GM21447 (cell line): ENCODE measurements around the gene TOLLIP.
A peak's percentile ranks its signal among the peaks of the same experiment; 100 is the strongest.
"Not testable (repeated sequence)": the region's sequence is repeated elsewhere in the genome, so short reads cannot be mapped to it uniquely, and the experiment has no call there.

Experiments used
- ATAC-seq: cut with Tn5 transposase; IDR thresholded peaks from one replicate; pipeline ENCODE4 v1.9.1; 2021; ENCODE audit not compliant: unreplicated experiment

The TOLLIP gene

DNA sequence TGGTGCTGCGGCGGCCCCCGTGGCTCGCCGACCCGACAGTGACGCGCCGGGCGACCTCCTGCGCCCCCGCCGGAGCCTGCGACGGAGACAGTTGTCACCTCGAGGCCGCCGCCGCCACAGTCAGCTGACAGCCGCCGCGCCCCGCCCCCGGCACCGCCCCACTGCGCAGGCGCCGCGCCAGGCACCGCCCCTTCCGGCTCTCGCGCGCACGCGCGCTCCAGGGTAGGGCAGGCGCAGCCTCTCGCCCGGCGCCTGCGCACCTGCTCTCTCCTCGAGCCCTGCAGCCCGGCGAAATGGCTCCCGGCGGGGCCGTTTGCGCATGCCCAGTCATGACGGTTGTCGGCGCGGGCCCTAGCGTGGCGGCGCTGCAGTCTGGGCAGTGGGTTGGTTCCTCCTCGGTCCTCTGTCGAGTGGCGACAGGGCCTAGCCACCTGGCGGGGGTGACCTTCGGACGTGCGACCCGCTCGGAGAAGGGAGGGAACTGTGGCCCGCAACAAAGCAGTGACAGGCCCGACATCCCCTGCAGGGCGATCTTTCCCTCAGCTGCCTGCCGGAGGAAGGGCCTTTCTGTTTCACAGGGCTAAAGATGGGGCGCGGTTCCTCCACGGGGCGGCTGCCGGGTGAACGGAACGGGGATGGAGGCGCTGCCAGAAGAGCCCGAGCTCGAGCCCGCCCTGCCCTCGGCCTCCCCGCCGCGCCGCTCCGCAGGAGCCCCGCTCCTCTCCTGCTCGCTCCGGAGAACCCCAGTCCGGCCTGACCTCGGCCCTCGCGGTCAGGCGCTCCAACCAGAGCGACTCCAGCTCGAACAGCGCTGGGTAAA, at the start of gene TOLLIP:
Gene TOLLIP, minus strand, starts transcription at position 135 of the 820 bp plus-strand sequence. Its CDS starts 134 bp downstream, at position 1.
- peak; percentile 84 for ATAC-seq

GRCh38 chr11:1358931-1359330, 49.5 kb upstream of the TOLLIP start:
- ATAC-seq, result not testable (repeated sequence)

DNA sequence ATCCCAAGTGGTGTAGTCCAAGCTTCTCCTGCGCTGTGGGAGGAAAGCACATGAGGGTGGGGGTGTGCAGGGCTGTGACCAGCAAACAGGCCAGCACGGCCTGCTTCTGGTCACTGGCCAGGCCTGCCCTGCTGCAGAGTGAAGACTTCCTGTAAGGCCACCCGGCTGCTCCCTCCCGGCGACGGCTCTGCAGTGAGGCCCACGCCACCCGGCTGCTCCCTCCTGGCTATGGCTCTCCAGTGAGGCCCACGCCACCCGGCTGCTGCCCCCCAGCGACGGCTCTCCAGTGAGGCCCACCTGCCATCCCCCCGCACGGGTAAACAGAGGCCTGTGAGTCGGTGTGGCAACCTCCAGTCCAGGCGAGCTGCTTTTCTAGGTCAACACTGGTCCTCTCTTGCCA, 48.9 kb upstream of the TOLLIP start:
- ATAC-seq, result no peak

DNA sequence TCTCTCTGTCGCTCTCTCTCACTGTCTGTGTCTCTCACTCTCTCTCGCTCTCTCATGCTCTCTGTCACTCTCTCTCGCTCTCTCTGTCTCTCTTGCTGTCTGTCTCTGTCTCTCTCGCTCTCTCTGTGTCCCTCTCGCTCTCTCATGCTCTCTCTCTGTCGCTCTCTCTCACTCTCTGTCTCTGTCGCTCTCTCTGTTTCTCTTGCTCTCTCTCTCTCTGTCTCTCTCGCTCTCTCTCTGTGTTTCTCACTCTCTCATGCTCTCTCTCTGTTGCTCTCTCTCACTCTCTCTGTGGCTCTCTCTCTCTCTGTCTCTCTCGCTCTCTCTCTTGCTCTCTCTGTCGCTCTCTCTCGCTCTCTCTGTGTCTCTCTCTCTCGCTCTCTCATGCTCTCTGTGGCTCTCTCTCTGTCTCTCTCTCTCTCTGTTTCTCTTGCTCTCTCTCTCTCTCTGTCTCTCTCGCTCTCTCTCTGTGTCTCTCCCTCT, 47.1 kb upstream of the TOLLIP start:
- no peak for ATAC-seq

DNA sequence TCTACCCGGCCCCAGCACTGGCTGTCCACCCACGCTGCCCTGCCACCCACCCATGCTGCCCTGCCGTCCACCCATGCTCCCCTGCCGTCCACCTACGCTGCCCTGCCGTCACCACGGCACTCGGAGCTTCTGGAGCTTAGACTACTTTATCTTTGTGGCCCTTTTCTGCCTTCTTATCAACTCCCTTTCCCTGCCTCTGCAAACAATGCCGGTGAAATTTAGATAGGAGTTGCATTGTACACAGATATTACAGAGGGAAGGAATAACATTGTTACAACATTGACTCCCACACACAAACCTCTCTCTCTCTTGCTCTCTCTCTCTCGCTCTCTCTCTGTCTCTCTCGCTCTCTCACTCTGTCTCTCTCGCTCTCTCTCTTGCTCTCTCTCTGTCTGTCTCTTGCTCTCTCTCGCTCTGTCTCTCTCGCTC, 46.6 kb upstream of the TOLLIP start:
- no peak for ATAC-seq

DNA sequence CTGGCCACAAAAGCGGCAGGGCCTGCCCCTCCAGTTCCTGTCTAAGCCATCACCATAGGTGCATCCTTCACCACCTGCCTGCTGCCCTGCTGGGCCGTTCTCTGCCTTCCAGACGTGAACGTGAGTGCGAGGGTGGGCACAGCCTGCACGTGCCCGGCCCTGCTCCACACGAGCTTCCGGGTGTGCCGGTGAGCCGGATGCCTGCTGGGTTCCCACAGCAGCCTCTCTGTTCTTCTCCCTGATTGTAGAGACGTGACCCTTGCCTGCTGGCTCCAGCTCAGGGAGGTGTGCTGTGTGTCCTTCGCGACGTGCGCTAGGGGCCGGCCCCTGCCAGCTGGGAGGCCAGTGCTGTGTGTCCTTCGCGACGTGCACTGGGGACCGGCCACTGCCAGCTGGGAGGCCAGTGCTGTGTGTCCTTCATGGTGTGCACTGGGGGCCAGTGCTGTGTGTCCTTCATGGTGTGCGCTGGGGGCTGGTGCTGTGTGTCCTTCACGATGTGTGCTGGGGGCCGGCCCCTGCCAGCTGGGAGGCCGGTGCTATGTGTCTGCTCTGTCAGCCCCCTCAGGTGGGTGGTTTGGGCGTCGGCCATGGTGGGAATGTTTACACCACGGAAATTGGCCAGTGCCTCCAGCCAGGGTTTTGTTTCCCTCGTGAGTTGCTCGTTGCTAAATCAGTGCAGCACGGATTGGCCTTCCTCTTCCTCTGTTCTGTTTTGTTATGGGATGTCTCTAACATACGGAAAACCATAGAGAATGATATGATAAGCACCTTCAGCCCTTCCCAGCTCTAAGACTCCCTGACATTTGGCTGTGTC, 44.9 kb upstream of the TOLLIP start:
- no peak for ATAC-seq

DNA sequence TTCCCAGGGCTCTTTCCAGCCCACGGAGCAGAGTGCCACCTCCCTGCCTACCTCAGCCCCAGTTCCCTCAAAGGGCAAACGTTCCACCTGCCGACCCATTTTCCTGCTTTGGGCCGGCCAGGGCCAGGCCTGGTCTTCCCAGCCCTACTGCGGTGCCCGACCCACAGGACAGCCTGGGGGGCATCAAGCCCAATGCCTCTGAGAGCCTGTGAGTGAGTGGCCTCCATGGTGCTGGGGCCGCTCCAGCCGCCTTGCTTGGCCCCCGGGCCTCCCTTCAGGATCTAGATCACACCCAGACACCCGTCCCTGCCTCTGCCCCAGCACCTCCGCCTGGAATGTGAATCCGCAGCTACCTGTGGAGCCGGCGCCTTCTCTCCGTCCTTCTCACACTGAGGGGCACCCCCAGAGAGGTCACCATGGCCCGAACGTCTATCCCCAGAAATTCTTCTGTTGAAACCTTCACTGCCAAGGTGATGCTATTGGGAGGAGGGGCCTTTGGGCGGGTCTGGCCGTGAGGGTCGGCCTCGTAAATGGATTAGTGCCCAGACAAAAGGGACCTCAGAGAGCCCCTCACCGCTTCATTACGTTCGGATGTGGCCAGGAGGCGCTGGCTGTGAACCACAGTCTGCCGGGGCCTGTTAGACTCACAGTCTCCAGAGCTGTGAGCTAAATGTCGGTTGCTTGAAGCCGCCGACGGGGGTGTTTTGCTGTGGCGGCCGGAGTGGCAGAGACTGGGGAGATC, 44.1 kb upstream of the TOLLIP start:
- ATAC-seq, result no peak

GRCh38 chr11:1352696-1353382, 43.4 kb upstream of the TOLLIP start:
- no peak for ATAC-seq

- ATAC-seq, result no peak
Measured at GRCh38 chr11:1351278-1351937, 42.0 kb upstream of the TOLLIP start.

- ATAC-seq, result no peak
Measured at GRCh38 chr11:1350086-1350725, 40.8 kb upstream of the TOLLIP start.

DNA sequence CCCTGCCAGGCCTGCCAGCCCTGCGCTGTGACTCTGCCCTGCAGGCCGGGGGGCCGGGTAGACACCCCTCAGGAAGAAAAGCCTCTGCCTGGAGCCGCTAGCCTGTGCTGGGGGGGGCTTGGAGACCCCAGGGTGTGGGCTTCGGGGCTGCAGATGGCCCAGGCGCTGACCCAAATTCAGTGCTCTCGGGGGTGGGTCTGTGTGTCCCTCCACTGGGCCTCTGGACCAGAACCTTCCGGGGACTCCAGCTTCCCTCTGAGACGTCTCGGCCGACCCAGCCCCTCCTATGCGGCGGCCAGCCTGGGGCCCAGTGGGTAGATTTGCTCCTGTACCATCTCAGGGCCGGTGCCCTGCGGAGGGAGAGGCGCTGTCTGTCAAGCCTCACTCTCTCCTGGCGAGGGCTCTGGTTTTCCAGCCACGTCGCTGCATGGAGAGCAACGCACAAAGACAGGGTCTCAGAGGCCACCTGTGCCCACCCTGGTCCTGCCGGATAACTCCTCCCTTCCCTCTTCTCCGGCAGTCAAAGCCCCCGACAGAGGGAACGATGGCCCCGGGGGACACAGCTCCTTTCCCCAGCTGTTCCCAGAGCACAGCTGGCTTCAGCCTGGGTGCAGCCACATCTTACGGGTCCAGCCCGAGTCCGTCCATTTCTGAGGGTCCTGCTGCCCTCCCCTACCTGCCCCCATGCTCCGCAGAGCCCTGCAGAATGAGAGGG, 40.1 kb upstream of the TOLLIP start:
- no peak for ATAC-seq

DNA sequence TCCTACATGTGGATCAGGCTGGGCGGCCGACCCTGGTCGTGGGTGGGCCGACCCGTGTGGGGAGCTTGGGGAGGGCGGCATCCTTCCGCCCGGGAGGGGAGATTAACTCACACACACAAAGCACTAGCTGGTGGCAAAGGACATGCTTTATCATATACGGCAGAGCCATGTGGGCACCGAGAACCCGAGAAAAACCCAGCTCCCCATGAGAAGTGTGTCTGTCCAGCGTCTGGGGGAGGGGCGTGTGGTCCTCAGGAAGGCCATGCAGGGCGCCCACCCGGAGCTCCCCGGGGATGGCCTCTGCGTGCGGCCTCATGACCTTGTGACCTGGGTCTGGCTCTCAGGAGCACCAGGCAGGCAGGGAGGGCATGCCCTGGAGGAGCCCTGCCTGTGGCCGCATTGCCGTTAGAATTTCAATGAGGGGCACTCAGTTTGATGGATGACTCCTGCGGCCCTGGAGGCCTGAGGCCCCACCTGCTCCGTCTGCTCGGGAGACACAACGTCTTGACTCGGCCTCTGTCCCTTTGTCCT, 39.4 kb upstream of the TOLLIP start:
- no peak for ATAC-seq

DNA sequence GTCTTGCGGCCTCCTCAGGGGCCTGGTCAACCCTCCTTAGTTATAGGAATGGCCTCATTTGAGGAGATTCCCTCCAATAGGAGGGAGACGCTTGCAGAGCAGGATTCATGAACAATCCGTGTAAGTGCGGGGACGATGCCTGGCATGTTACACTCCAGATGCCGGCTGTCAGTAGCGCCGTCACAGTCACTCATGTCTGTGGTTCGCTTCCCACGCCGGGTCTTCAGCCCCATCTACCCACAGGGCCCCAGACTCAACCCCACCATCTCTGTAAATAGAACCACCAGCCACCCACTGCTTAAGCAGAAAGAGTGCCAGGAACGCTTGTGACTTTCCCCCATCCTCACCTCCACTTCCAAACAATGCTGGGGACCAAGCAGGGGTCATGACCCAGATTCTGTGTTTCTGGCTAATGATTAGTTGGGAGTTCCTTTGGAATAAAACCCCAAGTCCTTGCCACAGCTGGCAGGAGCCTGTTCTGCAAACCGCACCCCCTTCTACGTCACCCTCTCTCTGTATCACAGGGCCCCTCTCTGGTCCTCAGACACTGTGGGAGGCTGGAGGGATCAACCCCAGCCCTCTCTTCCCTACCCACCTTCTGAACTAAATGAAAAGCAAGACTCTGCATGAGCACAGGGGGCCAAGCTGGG, 38.8 kb upstream of the TOLLIP start:
- ATAC-seq, result no peak

- not testable (repeated sequence) for ATAC-seq
Measured at GRCh38 chr11:1347411-1347999, 38.1 kb upstream of the TOLLIP start.

DNA sequence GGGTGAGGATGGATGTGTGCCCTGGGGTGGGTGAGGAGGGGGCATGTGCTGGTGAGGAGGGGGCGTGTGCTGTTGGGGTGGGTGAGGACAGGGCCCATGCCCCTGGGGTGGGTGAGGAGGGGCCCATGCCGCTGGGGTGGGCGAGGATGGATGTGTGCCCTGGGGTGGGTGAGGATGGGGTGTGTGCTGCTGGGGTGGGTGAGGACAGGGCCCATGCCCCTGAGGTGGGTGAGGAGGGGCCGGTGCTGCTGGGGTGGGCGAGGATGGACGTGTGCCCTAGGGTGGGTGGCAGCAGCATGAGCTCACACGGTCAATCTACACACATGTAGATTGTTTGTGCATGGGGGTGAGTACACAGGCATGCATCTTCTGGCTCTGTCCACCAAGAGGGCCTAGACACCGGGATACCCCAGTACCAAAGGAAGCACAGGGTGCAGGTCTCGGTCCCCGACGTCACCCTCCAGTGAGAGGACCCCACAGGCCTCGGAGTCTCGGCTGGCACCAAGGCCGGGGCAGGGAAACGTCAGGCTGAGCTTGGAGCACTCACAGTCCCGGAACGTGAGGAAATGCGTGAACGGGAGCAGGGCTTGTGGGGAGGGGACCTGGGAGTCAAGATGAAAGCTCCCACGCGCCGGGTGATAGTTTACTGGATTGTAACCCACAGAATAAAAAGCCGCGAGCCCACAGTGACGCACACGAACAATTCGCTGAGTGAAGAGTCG, 37.4 kb upstream of the TOLLIP start:
- ATAC-seq, result no peak

- ATAC-seq, result no peak
Measured at GRCh38 chr11:1345737-1346513, 36.5 kb upstream of the TOLLIP start.
